Gastroesophageal sphincter (tissue), 3 donors: Measurements from ENCODE around the gene LMTK3.

Source experiments
- EP300 ChIP-seq: sonication (generic); formaldehyde crosslinking; IDR thresholded peaks from one replicate; pipeline ENCODE4 v1.6.1; 2017; ENCODE audit warnings: antibody characterized with exemption, mild to moderate bottlenecking
- POLR2A ChIP-seq, 2 donors: fragments of 450-650 bp; IDR thresholded peaks; one replicate each; pipeline ENCODE4 v1.6.1; 2017; ENCODE audit warnings: antibody characterized with exemption in 2 of 2, mild to moderate bottlenecking in 2 of 2, moderate library complexity in 1 of 2
- TF ChIP-seq, protein P1 (sequence below), 4 experiments: fragments of 200-600 bp in 2 of 4; fragments of 450-650 bp in 2 of 4; sonication (generic) in 1 of 4; IDR thresholded peaks; one replicate each; pipeline ENCODE4 v1.5.1; 2017 to 2019; ENCODE audit warnings: antibody characterized with exemption in 4 of 4, mild to moderate bottlenecking in 2 of 4, moderate library complexity in 2 of 4

- TF ChIP-seq POLR2A (IDR thresholded peaks at IDR 0.05) = no peak
- TF ChIP-seq, protein P1, sequence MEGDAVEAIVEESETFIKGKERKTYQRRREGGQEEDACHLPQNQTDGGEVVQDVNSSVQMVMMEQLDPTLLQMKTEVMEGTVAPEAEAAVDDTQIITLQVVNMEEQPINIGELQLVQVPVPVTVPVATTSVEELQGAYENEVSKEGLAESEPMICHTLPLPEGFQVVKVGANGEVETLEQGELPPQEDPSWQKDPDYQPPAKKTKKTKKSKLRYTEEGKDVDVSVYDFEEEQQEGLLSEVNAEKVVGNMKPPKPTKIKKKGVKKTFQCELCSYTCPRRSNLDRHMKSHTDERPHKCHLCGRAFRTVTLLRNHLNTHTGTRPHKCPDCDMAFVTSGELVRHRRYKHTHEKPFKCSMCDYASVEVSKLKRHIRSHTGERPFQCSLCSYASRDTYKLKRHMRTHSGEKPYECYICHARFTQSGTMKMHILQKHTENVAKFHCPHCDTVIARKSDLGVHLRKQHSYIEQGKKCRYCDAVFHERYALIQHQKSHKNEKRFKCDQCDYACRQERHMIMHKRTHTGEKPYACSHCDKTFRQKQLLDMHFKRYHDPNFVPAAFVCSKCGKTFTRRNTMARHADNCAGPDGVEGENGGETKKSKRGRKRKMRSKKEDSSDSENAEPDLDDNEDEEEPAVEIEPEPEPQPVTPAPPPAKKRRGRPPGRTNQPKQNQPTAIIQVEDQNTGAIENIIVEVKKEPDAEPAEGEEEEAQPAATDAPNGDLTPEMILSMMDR (IDR thresholded peaks at IDR 0.05) = no peak
- TF ChIP-seq EP300 = no peak
Observed at GRCh38 chr19:48474084-48474592, 37.5 kb downstream of the LMTK3 start.
